CD4-positive, alpha-beta T cell treated with Interleukin-17A for 1 hour (primary cell): ENCODE measurements around the gene ATXN7L1.

ENCODE experiments used
- DNase-seq: peaks from one replicate; pipeline ENCODE4 v3.0.0-alpha.2; 2020

Gene ATXN7L1

DNA sequence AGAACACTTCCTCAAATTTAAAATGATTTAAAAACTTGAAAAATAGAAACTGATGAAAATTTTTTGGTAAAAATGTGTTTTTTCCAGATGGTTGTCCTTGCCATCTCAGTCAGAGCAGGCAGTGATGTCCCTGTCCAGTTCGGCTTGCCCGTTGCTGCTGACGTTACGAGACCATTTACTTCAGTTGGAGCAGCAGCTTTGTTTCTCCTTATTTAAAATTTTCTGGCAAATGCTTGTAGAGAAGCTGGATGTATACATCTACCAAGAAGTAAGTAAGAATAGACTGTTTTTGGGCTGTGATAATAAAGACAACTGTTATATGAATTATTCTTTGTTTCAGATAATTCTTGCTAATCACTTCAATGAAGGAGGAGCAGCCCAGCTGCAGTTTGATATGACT lies 311.2 kb downstream of the ATXN7L1 start:
- no peak for DNase-seq

DNA sequence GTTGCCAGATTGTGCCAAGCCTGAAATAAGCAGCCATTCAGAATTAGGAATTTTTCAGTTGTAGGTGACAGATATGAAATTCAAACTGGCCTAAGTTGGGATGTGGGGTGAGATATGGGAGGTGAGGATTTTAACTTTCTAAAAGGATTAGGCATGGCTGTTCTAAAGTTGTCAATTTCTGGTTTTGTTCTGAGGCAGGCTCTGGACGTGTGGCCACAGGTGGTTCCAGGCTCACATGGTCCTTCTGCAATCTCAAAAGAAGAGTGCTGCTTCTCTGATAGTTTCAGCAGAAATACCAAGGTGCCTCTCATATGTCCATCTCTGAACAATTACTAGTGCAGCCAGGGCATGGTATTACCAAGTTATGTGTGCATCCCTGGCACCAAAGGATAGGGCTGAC lies 316.5 kb downstream of the ATXN7L1 start:
- no peak for DNase-seq
